ENCODE results near the gene WNT7B.

WNT7B gene

GRCh38 chr22:45896964-45897538 is 79.9 kb downstream of the WNT7B start:
- Histone ChIP-seq H3K4me1 (ENCODE audit: control insufficient read depth, low read length) (no peaks in the 10 kb centered on the region), H3K9me3 (ENCODE audit: control insufficient read depth, insufficient read depth, low read length) (no peaks in the 10 kb centered on the region), H3K4me2 (ENCODE audit: low read length) (no peak overlapping the region), H3F3A (ENCODE audit: control insufficient read depth, insufficient read depth) (no peaks in the 10 kb centered on the region), H3K9me2 (replicated peaks; ENCODE audit: control insufficient read depth, low read length) (no peaks in the 10 kb centered on the region), H3K27me3 (ENCODE audit: control insufficient read depth, low read length) (no peaks in the 10 kb centered on the region), H3K36me3 (ENCODE audit: control insufficient read depth, low read length) (no peaks in the 10 kb centered on the region), H4K20me1 (ENCODE audit: control insufficient read depth, insufficient read depth, low read depth, low read length) (no peaks in the 10 kb centered on the region), H3K79me2 (ENCODE audit: control insufficient read depth, low read length) (no peaks in the 10 kb centered on the region), H3K27ac (ENCODE audit: low read depth, low read length) (no peak overlapping the region), H3K4me3 (ENCODE audit: low read length) (no peak overlapping the region)
- no peak for TF ChIP-seq CTCF (IDR thresholded peaks at IDR 0.05; ENCODE audit: low read depth, low read length, poor library complexity, severe bottlenecking)
- no peak for TF ChIP-seq EZH2phosphoT487 (IDR thresholded peaks at IDR 0.05; ENCODE audit: borderline replicate concordance, low read length)

GRCh38 chr22:45896153-45896951 is 80.6 kb downstream of the WNT7B start:
- Histone ChIP-seq H3K27me3 (ENCODE audit: control insufficient read depth, low read length) (no peaks in the 10 kb centered on the region), H4K20me1 (ENCODE audit: control insufficient read depth, insufficient read depth, low read depth, low read length) (no peaks in the 10 kb centered on the region), H3K9me3 (ENCODE audit: control insufficient read depth, insufficient read depth, low read length) (no peaks in the 10 kb centered on the region), H3K36me3 (ENCODE audit: control insufficient read depth, low read length) (no peaks in the 10 kb centered on the region), H3K4me2 (ENCODE audit: low read length) (no peak overlapping the region), H3K27ac (ENCODE audit: low read depth, low read length) (no peak overlapping the region), H3K4me1 (ENCODE audit: control insufficient read depth, low read length) (no peaks in the 10 kb centered on the region), H3K9me2 (replicated peaks; ENCODE audit: control insufficient read depth, low read length) (no peaks in the 10 kb centered on the region), H3K79me2 (ENCODE audit: control insufficient read depth, low read length) (no peaks in the 10 kb centered on the region), H3K4me3 (ENCODE audit: low read length) (no peak overlapping the region), H3F3A (ENCODE audit: control insufficient read depth, insufficient read depth) (no peaks in the 10 kb centered on the region)
- TF ChIP-seq EZH2phosphoT487 (IDR thresholded peaks at IDR 0.05; ENCODE audit: borderline replicate concordance, low read length) = no peak

GRCh38 chr22:45895436-45896152 is 81.4 kb downstream of the WNT7B start:
- H3K9me2 ChIP-seq (replicated peaks; ENCODE audit: control insufficient read depth, low read length) = no peaks in the 10 kb centered on the region
- H3K79me2 ChIP-seq (ENCODE audit: control insufficient read depth, low read length) = no peaks in the 10 kb centered on the region
- no peaks in the 10 kb centered on the region for H3K9me3 ChIP-seq (ENCODE audit: control insufficient read depth, insufficient read depth, low read length)
- H3K27me3 ChIP-seq (ENCODE audit: control insufficient read depth, low read length) = no peaks in the 10 kb centered on the region
- H3K4me3 ChIP-seq (ENCODE audit: low read length) = no peak overlapping the region
- H3K36me3 ChIP-seq (ENCODE audit: control insufficient read depth, low read length) = no peaks in the 10 kb centered on the region
- no peak for TF ChIP-seq EZH2phosphoT487 (IDR thresholded peaks at IDR 0.05; ENCODE audit: borderline replicate concordance, low read length)
- TF ChIP-seq CTCF (IDR thresholded peaks at IDR 0.05; ENCODE audit: low read depth, low read length, poor library complexity, severe bottlenecking) = no peak
- H3K4me1 ChIP-seq (ENCODE audit: control insufficient read depth, low read length) = no peaks in the 10 kb centered on the region
- no peaks in the 10 kb centered on the region for H3F3A ChIP-seq (ENCODE audit: control insufficient read depth, insufficient read depth)
- no peak overlapping the region for H3K4me2 ChIP-seq (ENCODE audit: low read length)
- no peak overlapping the region for H3K27ac ChIP-seq (ENCODE audit: low read depth, low read length)
- H4K20me1 ChIP-seq (ENCODE audit: control insufficient read depth, insufficient read depth, low read depth, low read length) = no peaks in the 10 kb centered on the region
